Thymus (tissue), 11 donors: ENCODE data around the gene LRP11. TPM values are rescaled to one million over a fixed set of nuclear protein-coding genes. Genes with fewer than 3 reads are reported as not detected.
"Not testable (repeated sequence)": the region's sequence is repeated elsewhere in the genome, so short reads cannot be mapped to it uniquely, and the experiment has no call there.

Experiments
- DNase-seq, 9 donors: peaks; one replicate each; pipeline ENCODE4 v3.0.0-alpha.2; 2013; ENCODE audit warnings: low spot score in 9 of 9, low read depth in 6 of 9, missing footprints in 1 of 9
- H3K27ac ChIP-seq, 2 donors: one replicate each; pipeline ENCODE4 v1.5.1; 2013; ENCODE audit warnings: control low read depth in 1 of 2, low read depth in 1 of 2, low read length in 1 of 2, mild to moderate bottlenecking in 1 of 2, moderate library complexity in 1 of 2
- H3K27me3 ChIP-seq, 2 donors: one replicate each; pipeline ENCODE4 v1.5.1; 2013; ENCODE audit warnings: low read length in 1 of 2; ENCODE audit not compliant: control insufficient read depth in 2 of 2, insufficient read depth in 1 of 2
- H3K36me3 ChIP-seq, 2 donors: one replicate each; pipeline ENCODE4 v1.5.1; 2013; ENCODE audit warnings: low read length in 1 of 2, mild to moderate bottlenecking in 1 of 2, moderate library complexity in 1 of 2; ENCODE audit not compliant: control insufficient read depth in 2 of 2, insufficient read depth in 2 of 2
- H3K4me1 ChIP-seq, 2 donors: one replicate each; pipeline ENCODE4 v1.5.1; 2013; ENCODE audit warnings: low read length in 2 of 2; ENCODE audit not compliant: control insufficient read depth in 2 of 2, insufficient read depth in 2 of 2
- H3K4me3 ChIP-seq, 2 donors: one replicate each; pipeline ENCODE4 v1.5.1; 2013; ENCODE audit warnings: low read length in 2 of 2, control low read depth in 1 of 2, mild to moderate bottlenecking in 1 of 2
- H3K9me3 ChIP-seq, 2 donors: one replicate each; pipeline ENCODE4 v1.5.1; 2013; ENCODE audit warnings: low read length in 1 of 2, mild to moderate bottlenecking in 1 of 2; ENCODE audit not compliant: control insufficient read depth in 2 of 2, insufficient read depth in 1 of 2
- WGBS: extraction: QIAGEN DNeasy Blood & Tissue Kit; methylation state at CpG from one replicate; pipeline ENCODE4 v1.1.7; 2013; 5-methylcytosine and 5-hydroxymethylcytosine counted together
- polyA plus RNA-seq: library from polyadenylated mRNA; stranded (reverse); fragments of 200-250 nt; gene quantifications from one replicate; pipeline ENCODE4 v1.2.3, GENCODE V29; 2013
- total RNA-seq: library from RNA; stranded (reverse); fragments of 120-200 nt; gene quantifications from one replicate; pipeline ENCODE4 v1.2.4, GENCODE V29; 2013
- donor health status: healthy.

Gene LRP11
- total and polyA plus RNA-seq, 2 donors: 2.0 to 10.3 TPM

DNA sequence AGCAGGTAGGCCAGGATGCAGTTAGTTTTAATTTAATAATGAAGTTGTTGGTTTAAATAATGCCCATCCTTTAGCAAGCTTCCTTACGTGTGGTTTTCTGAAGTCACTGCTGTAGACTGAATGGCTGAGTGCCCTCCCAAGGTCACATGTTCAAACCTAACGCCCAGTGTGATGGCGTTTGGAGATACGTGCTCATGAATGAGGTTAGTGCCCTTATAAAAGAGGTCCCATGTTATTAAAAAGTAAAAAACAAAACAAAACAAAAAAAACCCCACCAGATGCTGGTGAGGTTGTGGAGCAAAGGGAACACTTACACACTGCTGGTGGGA lies 16.3 kb downstream of the LRP11 start:
- WGBS: 96% methylated on average over 4 of the region's 4 CpGs
- Histone ChIP-seq H3K36me3 (no peaks in the 10 kb centered on the region), H3K27ac (no peak overlapping the region)

DNA sequence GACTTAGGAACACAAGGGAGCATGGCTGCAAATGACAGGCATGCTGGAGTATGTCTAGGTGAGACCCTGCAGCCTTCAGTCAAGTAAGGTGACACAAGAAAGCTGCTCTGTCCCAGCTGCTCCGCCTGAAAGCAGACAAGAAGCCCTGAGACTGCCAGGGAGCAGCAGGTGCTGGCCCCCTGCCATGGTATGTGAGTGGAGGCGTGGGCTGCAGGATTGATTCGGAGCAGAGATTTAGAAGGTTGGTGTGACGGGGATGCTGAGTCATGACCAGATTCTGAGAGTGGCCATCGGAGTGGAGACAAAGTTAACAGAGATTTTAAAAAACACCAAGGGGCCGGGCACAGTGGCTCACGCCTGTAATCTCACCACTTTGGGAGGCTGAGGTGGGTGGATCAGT lies 17.8 kb downstream of the LRP11 start:
- H3K36me3 ChIP-seq: no peaks in the 10 kb centered on the region
- H3K27ac ChIP-seq: no peak overlapping the region
- WGBS: 90% methylated on average over 7 of the region's 7 CpGs
- no peaks in the 10 kb centered on the region for H3K9me3 ChIP-seq
- no peak overlapping the region for H3K4me3 ChIP-seq
- no peaks in the 10 kb centered on the region for H3K4me1 ChIP-seq
- peaks cover 0 to 18% of the 10 kb centered on the region in 2 donors for H3K27me3 ChIP-seq
- no peak for DNase-seq

More for the DNA sequence above, 16.3 kb downstream of the LRP11 start:
- DNase-seq: no peak
- Histone ChIP-seq H3K9me3 (no peaks in the 10 kb centered on the region), H3K4me1 (no peaks in the 10 kb centered on the region), H3K27me3 (peaks cover 0 to 29% of the 10 kb centered on the region in 2 donors), H3K4me3 (no peak overlapping the region)

DNA sequence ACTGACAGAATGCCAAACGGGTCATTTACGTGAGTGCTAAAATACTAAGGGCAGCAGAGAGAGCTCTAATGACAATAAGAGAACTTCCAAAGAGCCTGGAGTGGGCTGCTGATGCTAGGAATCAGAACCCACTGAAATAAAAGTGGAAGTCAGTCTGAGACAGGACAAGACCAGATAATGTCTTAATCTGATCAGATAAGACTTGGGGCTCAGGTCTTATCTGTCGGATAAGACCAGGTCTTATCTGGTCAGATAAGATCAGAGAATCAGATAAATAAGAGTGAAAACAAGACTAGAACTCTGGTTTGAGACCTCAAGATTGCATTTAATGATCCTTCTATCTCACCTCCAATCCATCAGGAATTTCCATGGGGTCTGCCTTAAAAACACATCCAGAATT lies 18.6 kb downstream of the LRP11 start:
- Histone ChIP-seq H3K36me3 (no peaks in the 10 kb centered on the region), H3K9me3 (no peaks in the 10 kb centered on the region), H3K27me3 (peaks cover 0 to 13% of the 10 kb centered on the region in 2 donors), H3K4me3 (no peak overlapping the region), H3K27ac (no peak overlapping the region), H3K4me1 (no peaks in the 10 kb centered on the region)
- 87% methylated on average over 3 of the region's 3 CpGs for WGBS
- no peak for DNase-seq

DNA sequence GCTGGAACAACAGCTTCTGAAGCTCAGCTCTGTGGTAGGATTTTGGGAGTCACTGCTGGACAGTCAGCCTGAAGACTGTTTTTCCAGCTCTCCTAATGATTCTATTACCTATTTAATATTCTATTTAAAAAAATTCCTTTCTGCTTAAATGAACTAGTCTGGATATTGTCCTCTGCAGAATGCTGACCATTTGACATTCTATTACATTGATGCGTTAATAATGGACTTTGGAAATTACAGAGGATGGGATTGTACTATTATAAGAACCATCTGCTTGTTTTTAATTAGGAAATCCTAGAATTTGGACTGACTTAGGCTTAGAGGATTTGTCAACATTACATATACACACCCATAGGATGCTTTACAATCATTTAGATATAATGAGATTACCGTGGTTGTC lies 19.7 kb downstream of the LRP11 start:
- over 99% methylated on average over 2 of the region's 2 CpGs for WGBS
- H3K27ac ChIP-seq: no peak overlapping the region
- no peaks in the 10 kb centered on the region for H3K4me1 ChIP-seq
- DNase-seq: no peak
- no peaks in the 10 kb centered on the region for H3K36me3 ChIP-seq
- H3K27me3 ChIP-seq: peaks cover 0 to 9% of the 10 kb centered on the region in 2 donors
- no peak overlapping the region for H3K4me3 ChIP-seq
- H3K9me3 ChIP-seq: no peaks in the 10 kb centered on the region

DNA sequence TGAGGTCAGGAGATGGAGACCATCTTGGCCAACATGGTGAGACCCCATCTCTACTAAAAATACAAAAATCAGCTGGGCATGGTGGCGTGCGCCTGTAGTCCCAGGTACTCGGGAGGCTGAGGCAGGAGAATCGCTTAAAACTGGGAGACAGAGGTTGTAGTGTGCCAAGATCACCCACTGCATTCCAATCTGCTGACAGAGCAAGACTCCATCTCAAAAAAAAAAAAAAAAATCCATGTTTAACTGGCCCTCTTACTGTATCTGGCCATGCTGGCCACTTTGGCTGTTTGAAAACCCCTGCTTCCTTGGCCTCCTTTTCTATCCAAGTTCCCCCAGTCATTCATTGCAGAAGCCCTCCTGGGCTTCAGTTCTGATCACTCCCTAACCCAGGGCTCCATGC lies 20.1 kb downstream of the LRP11 start:
- H3K4me3 ChIP-seq, H3K36me3 ChIP-seq, H3K27me3 ChIP-seq, DNase-seq, H3K27ac ChIP-seq, H3K9me3 ChIP-seq, H3K4me1 ChIP-seq: not testable (repeated sequence)
- over 99% methylated on average over 4 of the region's 4 CpGs for WGBS

DNA sequence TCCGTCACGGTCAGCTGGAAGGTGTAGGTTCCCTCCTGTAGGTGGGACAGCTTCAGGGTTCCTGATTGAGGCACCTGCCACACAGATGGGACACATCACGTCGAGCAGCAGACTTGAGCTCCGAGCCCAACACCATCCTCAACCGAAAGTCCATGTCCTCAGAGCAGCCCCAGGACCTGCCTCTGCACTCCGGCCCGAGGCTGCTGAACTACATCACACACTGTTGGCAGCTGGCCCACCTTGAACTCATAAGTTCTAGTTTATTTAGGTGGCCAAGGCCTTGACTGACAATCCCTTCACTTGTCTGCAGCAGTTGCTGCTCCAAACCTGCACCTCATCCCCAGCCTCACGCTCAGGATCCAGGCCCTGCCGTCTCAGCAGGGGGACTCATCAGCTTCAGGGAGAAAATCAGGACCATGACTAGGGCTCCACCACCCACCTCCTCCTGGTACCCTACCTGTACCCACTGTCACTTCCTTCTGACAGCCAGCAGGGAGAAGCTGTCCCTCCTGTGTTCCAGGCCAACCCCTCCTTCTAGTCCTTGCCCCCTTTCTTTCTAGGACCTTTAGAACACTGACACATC lies 21.0 kb downstream of the LRP11 start:
- Histone ChIP-seq H3K27me3 (peaks cover 0 to 9% of the 10 kb centered on the region in 2 donors), H3K9me3 (no peaks in the 10 kb centered on the region), H3K27ac (no peak overlapping the region), H3K4me3 (no peak overlapping the region), H3K36me3 (no peaks in the 10 kb centered on the region), H3K4me1 (no peaks in the 10 kb centered on the region)
- DNase-seq: no peak
- 98% methylated on average over 10 of the region's 10 CpGs for WGBS

DNA sequence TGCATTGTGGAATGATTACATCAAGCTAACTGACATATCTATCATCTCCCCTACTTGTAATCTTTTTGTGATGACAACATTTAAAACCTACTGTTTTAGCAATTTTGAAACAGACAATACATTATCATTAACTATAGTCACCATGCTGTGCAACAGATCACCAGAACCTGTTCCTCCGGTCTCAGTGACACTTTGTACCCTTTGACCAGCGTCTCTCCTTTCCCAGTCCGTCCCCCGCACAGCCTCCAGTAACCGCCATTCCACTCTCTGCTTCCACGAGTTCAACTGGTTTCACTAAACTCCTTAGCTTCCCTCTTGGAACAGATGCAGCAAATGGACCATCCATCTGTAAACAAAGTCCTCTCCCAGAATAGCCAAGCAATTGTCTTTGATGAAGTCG lies 21.8 kb downstream of the LRP11 start:
- no peak overlapping the region for H3K4me3 ChIP-seq
- WGBS: 97% methylated on average over 7 of the region's 7 CpGs
- no peaks in the 10 kb centered on the region for H3K9me3 ChIP-seq
- H3K27ac ChIP-seq: no peak overlapping the region
- H3K4me1 ChIP-seq: no peaks in the 10 kb centered on the region
- peaks cover 0 to 9% of the 10 kb centered on the region in 2 donors for H3K27me3 ChIP-seq
- no peak for DNase-seq
- H3K36me3 ChIP-seq: no peaks in the 10 kb centered on the region

DNA sequence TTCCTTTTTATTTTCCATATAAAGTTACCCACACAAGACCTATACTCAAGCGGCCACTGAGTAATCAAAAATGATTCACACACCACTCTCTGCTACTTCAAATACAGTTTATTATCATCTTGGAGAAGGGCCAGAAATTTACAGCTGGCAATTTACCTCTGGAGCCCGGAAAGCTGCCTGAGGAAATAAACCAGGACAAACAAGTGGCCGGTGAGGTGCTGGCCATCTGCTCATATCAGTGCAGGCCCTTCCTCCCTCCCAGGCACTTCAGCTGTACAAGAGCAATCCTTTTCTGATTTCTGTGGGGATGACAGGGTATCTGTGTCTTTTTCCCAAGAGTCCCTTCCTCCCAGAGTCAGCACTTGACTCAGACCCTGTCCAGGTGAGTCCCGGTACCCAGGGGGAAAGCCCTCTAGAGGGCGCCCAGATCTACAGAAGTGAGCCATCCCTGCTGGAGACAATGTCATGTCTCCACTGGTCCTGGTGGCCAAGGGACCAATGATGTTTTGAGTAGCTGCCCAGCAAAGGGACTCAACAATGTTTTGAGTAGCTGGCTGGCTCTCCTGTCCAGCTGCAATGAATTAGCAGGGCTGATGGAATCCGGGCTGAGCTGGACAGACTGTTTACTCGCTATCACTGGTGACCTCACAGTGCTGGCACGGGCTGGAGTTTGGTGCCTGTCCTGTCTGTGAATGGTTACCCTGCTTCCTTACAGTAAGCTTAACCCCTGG lies 23.6 kb downstream of the LRP11 start:
- Histone ChIP-seq H3K36me3 (no peaks in the 10 kb centered on the region), H3K9me3 (no peaks in the 10 kb centered on the region), H3K4me3 (no peak overlapping the region), H3K27me3 (peaks cover 0 to 11% of the 10 kb centered on the region in 2 donors), H3K4me1 (no peaks in the 10 kb centered on the region), H3K27ac (no peak overlapping the region)
- 79% methylated on average over 8 of the region's 8 CpGs for WGBS
- DNase-seq: peak in 2 of 9 donors; percentile 27 to 41

DNA sequence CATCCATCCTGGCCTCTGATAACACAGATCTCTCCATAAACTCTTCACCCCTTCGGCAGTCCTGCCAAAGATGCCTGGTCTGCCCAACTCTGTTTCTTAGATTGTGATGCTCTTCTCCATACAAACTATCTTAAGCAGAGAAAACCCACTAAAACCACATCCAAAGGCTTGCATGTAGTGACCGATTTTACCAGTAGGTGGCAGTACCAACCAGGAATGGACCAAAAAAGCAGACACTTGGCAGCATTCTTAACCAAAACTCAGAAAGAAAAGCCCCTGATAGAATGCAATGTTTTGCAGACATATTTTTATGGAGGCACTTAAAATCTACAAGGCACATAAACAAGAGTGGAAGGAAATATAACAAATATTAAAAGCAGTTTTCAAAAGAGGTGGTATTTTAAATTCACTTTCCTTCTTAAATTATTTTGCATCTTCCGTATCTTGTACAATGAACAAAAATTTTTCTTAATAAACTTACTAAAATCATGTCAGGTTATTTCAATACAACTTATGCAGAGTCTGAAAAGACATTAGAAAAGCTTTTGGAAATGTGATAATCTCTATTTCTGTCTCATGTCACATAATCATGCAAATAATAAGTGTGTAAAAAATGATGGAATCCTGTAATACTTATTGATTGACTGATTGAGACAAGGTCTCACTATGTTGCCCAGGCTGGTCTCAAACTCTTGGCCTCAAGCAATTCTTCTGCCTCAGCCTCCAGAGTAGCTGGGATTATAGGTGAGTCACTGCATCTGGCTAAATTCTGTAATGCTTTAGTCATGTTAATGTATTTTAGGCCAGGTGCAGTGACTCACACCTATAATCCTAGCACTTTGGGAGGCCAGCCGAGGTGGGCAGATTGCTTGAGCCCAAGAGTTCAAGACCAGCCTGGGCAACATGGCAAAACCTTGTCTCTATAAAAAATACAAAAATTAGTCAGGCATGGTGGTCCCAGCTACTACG lies 29.4 kb downstream of the LRP11 start:
- Histone ChIP-seq H3K9me3 (peaks cover 0 to 4% of the 10 kb centered on the region in 2 donors), H3K36me3 (no peaks in the 10 kb centered on the region), H3K4me1 (no peaks in the 10 kb centered on the region), H3K27ac (no peak overlapping the region), H3K4me3 (no peak overlapping the region), H3K27me3 (peaks cover 0 to 8% of the 10 kb centered on the region in 2 donors)
- DNase-seq: peak; percentile 23 to 92 (median 83)
- 58% methylated on average over 5 of the region's 5 CpGs for WGBS
